Brain microvascular endothelial cell (primary cell): ENCODE results near the gene VWF.

Experiments used
- DNase-seq: peaks from one replicate; pipeline ENCODE4 v3.0.0-alpha.2; 2020
- H3K27ac ChIP-seq: fragments of 250-450 bp; sonication (Bioruptor Pico); 2 replicates; pipeline ENCODE4 v1.5.1; 2020; ENCODE audit warnings: mild to moderate bottlenecking, moderate library complexity
- H3K27me3 ChIP-seq: fragments of 250-450 bp; sonication (Bioruptor Pico); replicated peaks from 2 replicates; pipeline ENCODE4 v1.5.1; 2020; ENCODE audit warnings: mild to moderate bottlenecking
- H3K36me3 ChIP-seq: fragments of 250-450 bp; sonication (Bioruptor Pico); replicated peaks from 2 replicates; pipeline ENCODE4 v1.5.1; 2020; ENCODE audit warnings: mild to moderate bottlenecking
- H3K4me3 ChIP-seq: 2 replicates; pipeline ENCODE4 v1.5.1; 2011; ENCODE audit warnings: low read depth, mild to moderate bottlenecking, control low read depth, low read length, moderate library complexity
- in situ Hi-C: cut with HindIII; loops from 2 replicates; pipeline ENCODE4 v1.10.0; 2017; ENCODE audit warnings: low sequenced_read_pairs, low pct_ligation_motif_present
- TF ChIP-seq, protein P1 (sequence below): IDR thresholded peaks from 2 replicates; pipeline ENCODE4 v1.5.1; 2011; ENCODE audit warnings: low read depth, mild to moderate bottlenecking, moderate library complexity, low read length, control low read depth, inconsistent platforms; ENCODE audit errors: missing control alignments

VWF gene

DNA sequence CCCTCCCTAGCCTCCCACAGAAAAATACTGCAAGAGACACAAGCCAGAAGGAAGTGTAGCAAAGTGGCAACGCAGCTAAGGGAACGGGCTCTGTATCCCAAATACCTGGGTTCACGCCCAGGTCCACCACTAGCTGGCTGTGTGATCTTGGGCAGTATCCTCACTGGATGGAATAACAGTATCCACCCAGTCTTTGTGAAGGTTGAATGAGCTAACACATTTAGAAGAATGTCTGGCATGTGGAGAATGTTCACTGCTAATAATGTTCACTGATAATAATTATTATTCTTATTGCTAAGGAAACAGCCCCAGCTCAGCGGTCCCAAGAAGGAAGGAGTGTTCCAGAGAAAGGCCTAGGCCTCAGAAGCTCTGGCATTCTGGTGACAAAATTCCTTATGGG is 70.9 kb downstream of the VWF start:
- no peaks in the 10 kb centered on the region for H3K27me3 ChIP-seq
- in situ Hi-C loops = no loop called here
- H3K4me3 ChIP-seq = no peak overlapping the region
- DNase-seq = peak; percentile 70
- H3K36me3 ChIP-seq = no peaks in the 10 kb centered on the region
- H3K27ac ChIP-seq = peak overlapping the region; percentile 71
- TF ChIP-seq, protein P1, sequence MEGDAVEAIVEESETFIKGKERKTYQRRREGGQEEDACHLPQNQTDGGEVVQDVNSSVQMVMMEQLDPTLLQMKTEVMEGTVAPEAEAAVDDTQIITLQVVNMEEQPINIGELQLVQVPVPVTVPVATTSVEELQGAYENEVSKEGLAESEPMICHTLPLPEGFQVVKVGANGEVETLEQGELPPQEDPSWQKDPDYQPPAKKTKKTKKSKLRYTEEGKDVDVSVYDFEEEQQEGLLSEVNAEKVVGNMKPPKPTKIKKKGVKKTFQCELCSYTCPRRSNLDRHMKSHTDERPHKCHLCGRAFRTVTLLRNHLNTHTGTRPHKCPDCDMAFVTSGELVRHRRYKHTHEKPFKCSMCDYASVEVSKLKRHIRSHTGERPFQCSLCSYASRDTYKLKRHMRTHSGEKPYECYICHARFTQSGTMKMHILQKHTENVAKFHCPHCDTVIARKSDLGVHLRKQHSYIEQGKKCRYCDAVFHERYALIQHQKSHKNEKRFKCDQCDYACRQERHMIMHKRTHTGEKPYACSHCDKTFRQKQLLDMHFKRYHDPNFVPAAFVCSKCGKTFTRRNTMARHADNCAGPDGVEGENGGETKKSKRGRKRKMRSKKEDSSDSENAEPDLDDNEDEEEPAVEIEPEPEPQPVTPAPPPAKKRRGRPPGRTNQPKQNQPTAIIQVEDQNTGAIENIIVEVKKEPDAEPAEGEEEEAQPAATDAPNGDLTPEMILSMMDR = no peak

DNA sequence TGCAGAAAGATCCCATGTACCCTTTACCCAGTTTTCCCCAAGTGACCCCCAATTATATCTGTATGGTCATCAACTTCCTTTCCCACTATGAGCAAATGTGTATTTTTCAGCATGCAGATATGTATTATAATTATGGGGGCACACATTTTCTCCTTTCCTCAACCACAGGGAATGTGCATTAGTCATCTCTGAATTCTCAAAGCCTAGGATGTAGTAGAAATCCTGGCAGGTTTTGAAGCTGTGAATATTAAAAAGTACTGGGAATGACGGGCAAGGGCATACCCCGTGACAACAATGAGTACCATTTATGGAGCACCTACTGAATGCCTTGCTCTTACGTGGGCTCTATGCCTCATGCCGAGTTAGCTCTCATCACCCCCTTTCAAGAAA is 71.5 kb downstream of the VWF start:
- Histone ChIP-seq H3K27ac (peak overlapping the region; percentile 71), H3K4me3 (no peak overlapping the region), H3K27me3 (no peaks in the 10 kb centered on the region), H3K36me3 (no peaks in the 10 kb centered on the region)
- TF ChIP-seq, protein P1 = no peak
- in situ Hi-C loops = no loop called here
- peak; percentile 40 for DNase-seq

DNA sequence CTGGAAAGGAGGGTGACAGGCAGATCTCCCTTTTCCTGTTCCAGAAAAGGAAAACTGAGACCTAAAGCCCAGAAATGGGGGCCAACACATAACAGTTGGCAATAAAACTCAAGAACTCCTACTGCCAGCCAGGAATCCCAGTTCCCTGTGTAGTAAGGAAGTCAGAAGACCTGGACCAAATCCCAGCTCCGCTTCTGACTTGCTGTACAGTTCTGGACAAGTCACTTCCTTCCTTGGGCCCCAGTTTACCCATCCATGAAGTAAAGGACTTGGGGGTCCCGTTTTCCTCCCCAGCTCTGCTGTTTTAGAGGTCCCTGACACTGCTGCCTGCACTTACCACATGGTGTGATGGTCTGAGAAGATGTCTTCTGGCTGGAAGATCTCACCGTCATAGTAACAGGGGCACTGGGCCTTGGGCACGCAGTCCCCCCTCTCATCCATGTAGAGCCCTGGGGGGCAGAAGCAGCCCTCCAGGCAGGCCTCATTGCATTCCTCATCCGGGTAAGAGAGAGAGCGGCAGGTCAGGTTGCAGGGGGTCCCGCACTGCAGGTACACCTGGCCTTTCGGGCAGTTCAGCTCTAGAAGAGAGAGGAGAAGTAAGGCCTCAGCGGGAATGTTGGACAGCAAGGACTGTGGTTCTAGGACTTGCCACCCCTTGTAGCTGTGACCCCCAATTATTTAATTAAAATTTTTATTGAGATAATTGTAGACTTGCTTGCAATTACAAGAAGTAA is 72.1 kb downstream of the VWF start:
- no peaks in the 10 kb centered on the region for H3K27me3 ChIP-seq
- H3K4me3 ChIP-seq = no peak overlapping the region
- DNase-seq = no peak
- in situ Hi-C loops = no loop called here
- peak overlapping the region; percentile 71 for H3K27ac ChIP-seq
- H3K36me3 ChIP-seq = no peaks in the 10 kb centered on the region
- TF ChIP-seq, protein P1 = no peak

DNA sequence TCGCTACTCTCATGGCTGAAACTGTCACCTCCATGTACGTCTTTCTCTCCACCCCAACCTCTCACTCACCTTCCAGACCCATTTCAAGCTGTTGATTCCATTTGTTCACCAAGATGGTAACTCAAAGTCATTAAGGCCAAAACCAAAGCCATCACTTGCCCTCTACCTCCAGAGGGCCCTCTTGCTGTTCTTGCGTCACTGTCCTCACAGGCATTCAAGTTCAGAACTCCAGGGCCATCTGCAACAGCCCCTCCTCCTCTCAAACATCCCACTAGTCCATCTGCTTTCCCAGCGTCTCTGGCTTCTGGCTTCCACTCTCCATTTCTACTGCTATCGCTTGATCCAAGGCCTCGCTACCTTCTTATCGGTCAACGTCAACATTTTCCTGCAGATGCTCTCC is 74.5 kb downstream of the VWF start:
- Histone ChIP-seq H3K36me3 (no peaks in the 10 kb centered on the region), H3K27ac (no peak overlapping the region), H3K4me3 (no peak overlapping the region), H3K27me3 (no peaks in the 10 kb centered on the region)
- DNase-seq = no peak
- TF ChIP-seq, protein P1 = no peak
- in situ Hi-C loops = no loop called here

DNA sequence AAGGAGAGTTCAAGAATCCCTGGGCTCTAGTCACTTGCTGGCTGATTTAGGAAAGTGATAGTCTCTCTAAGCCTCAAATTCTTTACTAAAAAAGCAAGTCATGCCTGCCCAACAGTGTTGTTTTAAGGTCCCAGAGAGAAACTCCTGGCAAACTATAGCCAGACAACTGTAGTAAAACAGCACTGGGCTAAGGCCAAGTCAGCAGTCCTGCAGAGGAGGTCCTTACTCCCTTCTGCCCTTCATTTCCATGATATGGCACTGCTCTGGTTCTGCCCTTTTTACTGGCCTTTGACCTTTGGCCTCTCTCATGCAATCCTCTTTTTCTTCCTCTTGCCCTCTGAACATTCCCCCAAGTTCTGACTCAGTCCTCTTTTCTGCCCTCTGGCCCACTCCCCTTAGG is 74.9 kb downstream of the VWF start:
- H3K36me3 ChIP-seq = no peaks in the 10 kb centered on the region
- TF ChIP-seq, protein P1 = no peak
- H3K4me3 ChIP-seq = no peak overlapping the region
- no peaks in the 10 kb centered on the region for H3K27me3 ChIP-seq
- DNase-seq = no peak
- H3K27ac ChIP-seq = no peak overlapping the region
- in situ Hi-C loops = no loop called here
